Parathyroid adenoma (tissue), 2 donors: ENCODE measurements around the gene C11orf98.
"Not testable (repeated sequence)": the region's sequence is repeated elsewhere in the genome, so short reads cannot be mapped to it uniquely, and the experiment has no call there.

Experiments used
- H2AFZ ChIP-seq: fragments of 300-600 bp; sonication (generic); one replicate; pipeline ENCODE4 v1.7.0; 2017; ENCODE audit warnings: antibody characterized with exemption, mild to moderate bottlenecking
- H3K27ac ChIP-seq: fragments of 300-600 bp; sonication (generic); one replicate; pipeline ENCODE4 v1.7.0; 2017
- H3K27me3 ChIP-seq: fragments of 300-600 bp; sonication (generic); one replicate; pipeline ENCODE4 v1.7.0; 2017; ENCODE audit warnings: low read length; ENCODE audit not compliant: control insufficient read depth, insufficient read depth
- H3K36me3 ChIP-seq: fragments of 300-600 bp; sonication (generic); one replicate; pipeline ENCODE4 v1.7.0; 2017; ENCODE audit warnings: low read length; ENCODE audit not compliant: control insufficient read depth, insufficient read depth
- H3K4me1 ChIP-seq: fragments of 300-600 bp; sonication (generic); one replicate; pipeline ENCODE4 v1.7.0; 2017; ENCODE audit warnings: control low read depth
- H3K4me2 ChIP-seq: fragments of 300-600 bp; sonication (generic); one replicate; pipeline ENCODE4 v1.7.0; 2017; ENCODE audit warnings: low read length
- H3K4me3 ChIP-seq: fragments of 300-600 bp; sonication (generic); one replicate; pipeline ENCODE4 v1.7.0; 2017; ENCODE audit warnings: low read depth, low read length
- H3K79me2 ChIP-seq: fragments of 300-600 bp; sonication (generic); one replicate; pipeline ENCODE4 v1.7.0; 2017; ENCODE audit warnings: control low read depth
- H3K9ac ChIP-seq: fragments of 300-600 bp; sonication (generic); one replicate; pipeline ENCODE4 v1.7.0; 2017; ENCODE audit warnings: mild to moderate bottlenecking
- H3K9me3 ChIP-seq: fragments of 300-600 bp; sonication (generic); one replicate; pipeline ENCODE4 v1.7.0; 2017; ENCODE audit warnings: low read length; ENCODE audit not compliant: control insufficient read depth
- CTCF ChIP-seq: fragments of 300-600 bp; sonication (generic); IDR thresholded peaks from one replicate; pipeline ENCODE4 v1.7.0; 2017; ENCODE audit warnings: antibody characterized with exemption, mild to moderate bottlenecking
- donor health status: primary hyperparathyroidism.

Gene C11orf98

GRCh38 chr11:62678433-62678769 is 13.4 kb upstream of the C11orf98 start:
- H3K4me2 ChIP-seq: peak overlapping the region; percentile 77
- H3K4me3 ChIP-seq: peak overlapping the region; percentile 91
- no peaks in the 10 kb centered on the region for H3K36me3 ChIP-seq
- no peaks in the 10 kb centered on the region for H3K27me3 ChIP-seq
- peaks cover 3% of the 10 kb centered on the region for H3K4me1 ChIP-seq
- peak overlapping the region; percentile 93 for H2AFZ ChIP-seq
- no peak for TF ChIP-seq CTCF
- H3K9ac ChIP-seq: peak overlapping the region; percentile 67
- H3K9me3 ChIP-seq: no peaks in the 10 kb centered on the region
- no peaks in the 10 kb centered on the region for H3K79me2 ChIP-seq
- H3K27ac ChIP-seq: peak overlapping the region; percentile 85

- no peaks in the 10 kb centered on the region for H3K27me3 ChIP-seq
- H3K9ac ChIP-seq: no peak overlapping the region
- no peaks in the 10 kb centered on the region for H3K79me2 ChIP-seq
- H3K27ac ChIP-seq: no peak overlapping the region
- H3K36me3 ChIP-seq: no peaks in the 10 kb centered on the region
- no peak for TF ChIP-seq CTCF
- no peak overlapping the region for H2AFZ ChIP-seq
- peak overlapping the region; percentile 33 for H3K4me3 ChIP-seq
- H3K4me2 ChIP-seq: peak overlapping the region; percentile 77
- H3K4me1 ChIP-seq: peaks cover 3% of the 10 kb centered on the region
- no peaks in the 10 kb centered on the region for H3K9me3 ChIP-seq
Observed at GRCh38 chr11:62677714-62678113, 12.7 kb upstream of the C11orf98 start.

- TF ChIP-seq CTCF: no peak
- Histone ChIP-seq H2AFZ (no peak overlapping the region), H3K27me3 (no peaks in the 10 kb centered on the region), H3K4me3 (peak overlapping the region; percentile 33), H3K4me1 (peaks cover 3% of the 10 kb centered on the region), H3K79me2 (no peaks in the 10 kb centered on the region), H3K4me2 (peak overlapping the region; percentile 77), H3K9me3 (no peaks in the 10 kb centered on the region), H3K27ac (no peak overlapping the region), H3K36me3 (no peaks in the 10 kb centered on the region), H3K9ac (no peak overlapping the region)
Observed at GRCh38 chr11:62677156-62677555, 12.1 kb upstream of the C11orf98 start.

- Histone ChIP-seq H3K4me3 (peak overlapping the region; percentile 33), H3K27me3 (no peaks in the 10 kb centered on the region), H3K9me3 (no peaks in the 10 kb centered on the region), H3K4me2 (peak overlapping the region; percentile 77), H3K9ac (no peak overlapping the region), H3K79me2 (no peaks in the 10 kb centered on the region), H2AFZ (no peak overlapping the region), H3K4me1 (peaks cover 3% of the 10 kb centered on the region), H3K36me3 (no peaks in the 10 kb centered on the region), H3K27ac (no peak overlapping the region)
- TF ChIP-seq CTCF: no peak
Observed at GRCh38 chr11:62676698-62677097, 11.7 kb upstream of the C11orf98 start.

- H3K4me2 ChIP-seq, H3K27me3 ChIP-seq, H3K4me3 ChIP-seq, H3K79me2 ChIP-seq, H3K4me1 ChIP-seq, H3K36me3 ChIP-seq, H2AFZ ChIP-seq, H3K27ac ChIP-seq, H3K9me3 ChIP-seq, H3K9ac ChIP-seq: not testable (repeated sequence)
Observed at GRCh38 chr11:62675415-62675814, 10.4 kb upstream of the C11orf98 start.
